Ishikawa (cell line): Measurements from ENCODE around the gene BTBD9.

Experiments
- CEBPB ChIP-seq: IDR thresholded peaks from 2 replicates; pipeline ENCODE4 v1.6.1; 2012
- EGR1 ChIP-seq: IDR thresholded peaks from 2 replicates; pipeline ENCODE4 v1.6.1; 2012
- EP300 ChIP-seq: IDR thresholded peaks from 2 replicates; pipeline ENCODE4 v1.6.1; 2012; ENCODE audit warnings: borderline replicate concordance
- FOXM1 ChIP-seq: IDR thresholded peaks from 2 replicates; pipeline ENCODE4 v1.6.1; 2012; ENCODE audit warnings: low read depth, borderline replicate concordance
- RAD21 ChIP-seq: IDR thresholded peaks from 2 replicates; pipeline ENCODE4 v1.6.1; 2012; ENCODE audit warnings: low read depth
- TAF1 ChIP-seq: IDR thresholded peaks from 2 replicates; pipeline ENCODE4 v1.6.1; 2012; ENCODE audit warnings: low read depth, mild to moderate bottlenecking
- YY1 ChIP-seq: IDR thresholded peaks from 2 replicates; pipeline ENCODE4 v1.6.1; 2012; ENCODE audit warnings: low read depth
- TF ChIP-seq, protein P1 (sequence below): IDR thresholded peaks from 2 replicates; pipeline ENCODE4 v1.6.1; 2012
- TF ChIP-seq, protein P2 (sequence below): IDR thresholded peaks from 2 replicates; pipeline ENCODE4 v1.6.1; 2012
- TF ChIP-seq, protein P3 (sequence below): IDR thresholded peaks from 2 replicates; pipeline ENCODE4 v1.6.1; 2012; ENCODE audit warnings: low read depth, mild to moderate bottlenecking

DNA sequence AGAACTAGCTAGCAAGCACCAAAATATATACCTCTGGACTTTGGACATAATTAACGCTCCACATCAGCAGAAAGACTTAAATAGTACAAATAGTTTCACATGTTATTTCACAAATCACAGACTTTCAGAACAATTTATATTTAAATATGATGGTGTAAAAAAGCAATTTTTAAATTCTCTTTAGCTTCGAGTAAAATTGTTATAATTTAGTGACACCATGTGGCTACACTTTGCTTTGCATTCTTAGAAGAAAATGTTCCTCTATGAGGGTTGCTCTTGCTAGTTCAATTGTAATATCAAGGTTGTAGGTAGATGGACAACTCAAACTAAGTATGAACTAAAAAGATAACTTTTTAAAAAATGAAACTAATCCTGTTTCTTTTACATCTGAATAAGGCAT is 69.0 kb downstream of the BTBD9 start:
- TF ChIP-seq TAF1 = no peak
- TF ChIP-seq, protein P1, sequence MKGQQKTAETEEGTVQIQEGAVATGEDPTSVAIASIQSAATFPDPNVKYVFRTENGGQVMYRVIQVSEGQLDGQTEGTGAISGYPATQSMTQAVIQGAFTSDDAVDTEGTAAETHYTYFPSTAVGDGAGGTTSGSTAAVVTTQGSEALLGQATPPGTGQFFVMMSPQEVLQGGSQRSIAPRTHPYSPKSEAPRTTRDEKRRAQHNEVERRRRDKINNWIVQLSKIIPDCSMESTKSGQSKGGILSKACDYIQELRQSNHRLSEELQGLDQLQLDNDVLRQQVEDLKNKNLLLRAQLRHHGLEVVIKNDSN = no peak
- no peak for TF ChIP-seq CEBPB
- TF ChIP-seq, protein P2, sequence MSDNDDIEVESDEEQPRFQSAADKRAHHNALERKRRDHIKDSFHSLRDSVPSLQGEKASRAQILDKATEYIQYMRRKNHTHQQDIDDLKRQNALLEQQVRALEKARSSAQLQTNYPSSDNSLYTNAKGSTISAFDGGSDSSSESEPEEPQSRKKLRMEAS = no peak
- no peak for TF ChIP-seq FOXM1
- peak; percentile 32 for TF ChIP-seq RAD21
- TF ChIP-seq, protein P3, sequence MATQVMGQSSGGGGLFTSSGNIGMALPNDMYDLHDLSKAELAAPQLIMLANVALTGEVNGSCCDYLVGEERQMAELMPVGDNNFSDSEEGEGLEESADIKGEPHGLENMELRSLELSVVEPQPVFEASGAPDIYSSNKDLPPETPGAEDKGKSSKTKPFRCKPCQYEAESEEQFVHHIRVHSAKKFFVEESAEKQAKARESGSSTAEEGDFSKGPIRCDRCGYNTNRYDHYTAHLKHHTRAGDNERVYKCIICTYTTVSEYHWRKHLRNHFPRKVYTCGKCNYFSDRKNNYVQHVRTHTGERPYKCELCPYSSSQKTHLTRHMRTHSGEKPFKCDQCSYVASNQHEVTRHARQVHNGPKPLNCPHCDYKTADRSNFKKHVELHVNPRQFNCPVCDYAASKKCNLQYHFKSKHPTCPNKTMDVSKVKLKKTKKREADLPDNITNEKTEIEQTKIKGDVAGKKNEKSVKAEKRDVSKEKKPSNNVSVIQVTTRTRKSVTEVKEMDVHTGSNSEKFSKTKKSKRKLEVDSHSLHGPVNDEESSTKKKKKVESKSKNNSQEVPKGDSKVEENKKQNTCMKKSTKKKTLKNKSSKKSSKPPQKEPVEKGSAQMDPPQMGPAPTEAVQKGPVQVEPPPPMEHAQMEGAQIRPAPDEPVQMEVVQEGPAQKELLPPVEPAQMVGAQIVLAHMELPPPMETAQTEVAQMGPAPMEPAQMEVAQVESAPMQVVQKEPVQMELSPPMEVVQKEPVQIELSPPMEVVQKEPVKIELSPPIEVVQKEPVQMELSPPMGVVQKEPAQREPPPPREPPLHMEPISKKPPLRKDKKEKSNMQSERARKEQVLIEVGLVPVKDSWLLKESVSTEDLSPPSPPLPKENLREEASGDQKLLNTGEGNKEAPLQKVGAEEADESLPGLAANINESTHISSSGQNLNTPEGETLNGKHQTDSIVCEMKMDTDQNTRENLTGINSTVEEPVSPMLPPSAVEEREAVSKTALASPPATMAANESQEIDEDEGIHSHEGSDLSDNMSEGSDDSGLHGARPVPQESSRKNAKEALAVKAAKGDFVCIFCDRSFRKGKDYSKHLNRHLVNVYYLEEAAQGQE = no peak
- TF ChIP-seq YY1 = no peak
- TF ChIP-seq EP300 = no peak
- TF ChIP-seq EGR1 = no peak
